Fibroblast of the aortic adventitia (primary cell): ENCODE results near the gene PARVB. TPM values are rescaled to one million over a fixed set of nuclear protein-coding genes. Genes with fewer than 3 reads are reported as not detected.

Experiments
- DNase-seq: peaks from one replicate; pipeline ENCODE4 v3.0.0-alpha.2; 2010; ENCODE audit warnings: low read depth
- H3K4me3 ChIP-seq: 2 replicates; pipeline ENCODE4 v1.5.1; 2011; ENCODE audit warnings: low read depth, mild to moderate bottlenecking, control low read depth, low read length, moderate library complexity
- CTCF ChIP-seq: IDR thresholded peaks from 2 replicates; pipeline ENCODE4 v1.5.1; 2011; ENCODE audit warnings: mild to moderate bottlenecking, low read length, control low read depth, inconsistent platforms; ENCODE audit not compliant: insufficient read depth
- total RNA-seq: library from RNA; depleted of rRNA; stranded (reverse); fragments of >200 nt; gene quantifications from 2 replicates; pipeline ENCODE4 v1.2.3, GENCODE V29; 2012; ENCODE audit warnings: low replicate concordance

The PARVB gene
- total RNA-seq, 1 donor: 30.6 TPM

DNA sequence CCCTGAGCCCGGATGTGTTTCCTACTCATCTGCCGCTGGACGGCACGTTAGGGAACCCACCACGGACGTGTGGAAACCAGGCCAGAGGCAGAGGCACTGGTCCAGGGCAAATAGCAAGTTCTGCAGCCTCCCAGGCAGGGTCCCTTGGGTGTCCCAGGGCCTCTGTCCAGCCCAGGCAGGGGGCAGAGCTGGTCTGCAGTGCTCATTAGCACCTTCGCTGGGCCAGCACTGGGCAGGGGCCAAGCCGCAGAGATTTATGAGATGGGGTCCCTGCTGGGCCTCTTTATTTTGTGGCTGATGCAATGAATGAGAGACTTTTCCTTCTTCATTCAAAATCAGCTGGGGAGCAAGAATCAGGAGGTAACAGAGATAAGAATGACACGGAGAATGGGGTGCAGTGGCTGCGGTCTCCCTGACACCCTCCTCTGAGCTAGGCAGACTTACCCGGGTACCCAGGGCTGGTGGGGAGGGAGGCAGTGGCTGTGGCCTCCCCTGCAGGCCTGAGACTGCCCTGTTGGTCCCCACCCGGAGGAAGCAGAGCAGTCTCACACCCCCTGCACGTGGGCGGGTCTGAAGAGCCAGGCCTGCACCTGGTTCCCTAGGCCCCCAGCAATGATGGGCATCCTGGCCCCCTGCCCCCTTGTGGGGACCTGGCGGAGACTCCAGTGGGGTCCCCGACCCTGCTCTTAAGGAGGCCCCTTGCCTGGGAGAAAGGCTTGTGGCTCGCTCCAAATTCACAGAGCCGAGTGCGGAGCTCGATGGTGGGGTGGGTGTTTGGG lies 142.6 kb downstream of the PARVB start:
- no peak overlapping the region for H3K4me3 ChIP-seq
- no peak for DNase-seq
- TF ChIP-seq CTCF: no peak

GRCh38 chr22:44167501-44167900 lies 143.4 kb downstream of the PARVB start:
- TF ChIP-seq CTCF: no peak
- no peak for DNase-seq
- H3K4me3 ChIP-seq: no peak overlapping the region

GRCh38 chr22:44168206-44168605 lies 144.1 kb downstream of the PARVB start:
- H3K4me3 ChIP-seq: no peak overlapping the region
- no peak for TF ChIP-seq CTCF
- no peak for DNase-seq

DNA sequence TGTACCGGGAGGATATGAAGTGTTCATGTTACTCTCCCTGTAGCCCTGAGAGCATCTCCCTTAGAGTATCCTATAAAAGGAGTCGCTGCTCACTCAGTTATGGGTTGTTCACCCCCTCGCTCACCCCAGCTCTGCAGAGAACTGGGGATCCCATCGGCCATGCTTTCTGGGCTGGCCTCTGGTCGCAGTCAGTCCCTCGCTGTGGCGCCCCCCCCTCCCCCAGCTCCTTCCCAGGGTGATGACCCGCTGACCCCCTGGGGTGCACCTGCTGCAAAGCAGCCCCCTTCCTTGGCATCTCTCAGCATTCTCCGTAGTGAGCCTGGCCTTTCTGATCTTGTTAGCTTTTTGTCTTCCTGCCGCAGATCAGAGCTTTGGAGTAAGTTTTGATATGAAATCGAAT lies 146.4 kb downstream of the PARVB start:
- H3K4me3 ChIP-seq: no peak overlapping the region
- no peak for DNase-seq
- TF ChIP-seq CTCF: no peak

DNA sequence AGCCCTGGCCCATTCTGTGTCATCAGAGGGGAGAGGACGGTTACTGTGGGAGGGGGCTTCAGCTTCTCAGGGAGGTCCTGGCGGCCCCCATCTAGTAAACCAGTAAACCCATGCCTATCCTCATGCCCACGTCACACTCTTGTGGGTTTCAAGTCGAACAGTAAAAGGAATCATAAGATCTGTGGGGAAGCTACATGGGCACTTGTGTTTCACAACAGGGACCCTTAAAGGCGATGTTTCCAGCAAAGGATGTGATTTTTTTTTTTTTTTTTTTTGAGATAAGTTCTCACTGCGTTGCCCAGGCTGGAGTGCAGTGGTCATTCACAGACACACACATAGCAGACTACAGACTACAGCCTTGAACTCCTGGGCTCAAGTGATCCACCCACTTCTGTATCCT lies 147.5 kb downstream of the PARVB start:
- TF ChIP-seq CTCF: no peak
- H3K4me3 ChIP-seq: no peak overlapping the region
- DNase-seq: no peak

DNA sequence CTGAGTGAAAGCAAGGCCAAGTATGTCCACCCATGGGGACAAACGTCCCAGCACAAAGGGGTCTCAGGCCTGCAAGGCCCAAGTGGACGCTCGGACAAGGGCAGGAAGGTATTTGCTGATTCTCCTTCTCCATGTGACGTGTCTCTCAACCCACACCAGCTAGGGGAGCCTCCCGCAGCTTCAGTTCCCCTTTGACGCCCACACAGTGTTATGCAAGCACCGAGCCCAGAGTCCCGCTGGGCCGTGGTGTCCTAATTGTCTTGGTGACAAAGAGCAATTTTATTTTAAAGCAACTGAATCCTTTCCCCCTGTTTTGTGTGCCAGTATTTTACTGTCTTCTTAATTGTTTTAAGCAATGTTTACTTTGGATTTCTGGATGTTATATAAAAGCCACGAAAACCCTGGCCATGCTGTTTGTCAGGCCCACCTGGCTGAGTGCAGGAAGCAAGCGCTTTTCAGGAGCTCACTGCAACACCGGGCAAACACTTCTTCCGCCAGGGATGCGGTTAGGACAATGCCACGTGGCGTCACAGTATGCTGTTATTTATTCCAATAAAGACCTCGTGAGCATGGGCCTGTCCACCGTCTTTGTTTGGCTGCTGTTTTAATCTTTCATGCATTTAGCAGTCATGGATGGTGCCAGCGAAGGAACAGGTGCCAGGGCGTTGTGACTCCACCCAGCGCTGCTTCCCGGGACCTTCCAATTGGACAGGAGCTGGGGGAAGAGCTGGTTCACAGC lies 148.4 kb downstream of the PARVB start:
- no peak for TF ChIP-seq CTCF
- no peak overlapping the region for H3K4me3 ChIP-seq
- no peak for DNase-seq
